ENCODE measurements around the gene TYSND1.
"Not testable (repeated sequence)": the region's sequence is repeated elsewhere in the genome, so short reads cannot be mapped to it uniquely, and the experiment has no call there.

The TYSND1 gene

DNA sequence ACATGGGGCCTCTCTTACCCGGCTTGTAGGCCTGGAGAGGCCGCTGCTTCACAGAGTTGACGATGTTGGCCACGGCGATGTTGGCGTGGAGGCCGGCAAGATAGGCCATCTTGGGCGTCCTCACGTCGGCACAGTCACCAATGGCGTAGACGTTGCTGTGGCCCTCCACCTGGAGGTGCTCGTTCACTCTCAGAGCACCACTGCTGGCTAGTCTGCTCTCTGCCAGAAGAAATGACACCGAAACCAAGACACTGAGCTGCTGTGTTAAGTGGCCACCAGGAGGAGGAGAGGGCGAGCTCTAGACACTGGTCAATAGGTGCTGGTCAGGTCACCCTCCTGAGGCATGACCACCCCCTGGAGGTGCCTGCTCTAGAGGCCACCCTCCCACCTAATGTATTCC, 31.6 kb downstream of the TYSND1 start:
- H3K27ac ChIP-seq (ENCODE audit: low read depth, low read length) = no peak overlapping the region
- H3K4me3 ChIP-seq (ENCODE audit: low read depth in 1 of 2, low read length in 2 of 2) = no peak overlapping the region
- H3K36me3 ChIP-seq (ENCODE audit: control insufficient read depth in 1 of 2, insufficient read depth in 2 of 2, low read length in 2 of 2) = peaks cover 8 to 69% of the 10 kb centered on the region in 2 donors
- no peak overlapping the region for H3K9ac ChIP-seq (ENCODE audit: low read depth in 1 of 2, low read length in 2 of 2)
- no peaks in the 10 kb centered on the region for H3K27me3 ChIP-seq (ENCODE audit: control insufficient read depth in 1 of 2, insufficient read depth in 2 of 2, low read length in 2 of 2)
- H3K9me3 ChIP-seq (ENCODE audit: control insufficient read depth in 1 of 2, low read length in 2 of 2) = no peaks in the 10 kb centered on the region
- H3K4me1 ChIP-seq (ENCODE audit: control insufficient read depth in 1 of 2, insufficient read depth in 2 of 2, low read length in 2 of 2) = no peaks in the 10 kb centered on the region

DNA sequence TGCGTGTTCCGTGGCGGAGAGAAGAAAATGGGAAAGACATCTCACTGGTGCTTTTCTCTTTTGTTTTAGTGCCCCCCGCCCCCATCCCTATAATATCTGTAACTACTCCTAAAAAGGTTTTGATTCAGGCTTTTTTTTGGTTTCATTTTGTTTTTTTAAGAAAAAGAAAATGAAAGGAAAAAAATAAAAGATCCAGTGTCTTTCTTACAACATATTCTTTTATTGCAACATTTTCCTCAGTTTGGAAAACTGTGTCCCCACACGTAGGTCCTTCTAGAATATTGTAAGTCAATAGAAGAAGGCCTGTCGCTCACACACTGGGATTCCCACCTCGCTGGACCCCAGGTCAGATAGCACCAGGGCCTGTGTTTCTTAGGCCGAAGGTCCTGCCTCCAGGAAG, 34.4 kb downstream of the TYSND1 start:
- Histone ChIP-seq H3K9me3 (ENCODE audit: control insufficient read depth in 1 of 2, low read length in 2 of 2) (no peaks in the 10 kb centered on the region), H3K27me3 (ENCODE audit: control insufficient read depth in 1 of 2, insufficient read depth in 2 of 2, low read length in 2 of 2) (no peaks in the 10 kb centered on the region), H3K9ac (ENCODE audit: low read depth in 1 of 2, low read length in 2 of 2) (no peak overlapping the region), H3K4me1 (ENCODE audit: control insufficient read depth in 1 of 2, insufficient read depth in 2 of 2, low read length in 2 of 2) (no peaks in the 10 kb centered on the region), H3K36me3 (ENCODE audit: control insufficient read depth in 1 of 2, insufficient read depth in 2 of 2, low read length in 2 of 2) (peaks cover 7 to 57% of the 10 kb centered on the region in 2 donors), H3K4me3 (ENCODE audit: low read depth in 1 of 2, low read length in 2 of 2) (no peak overlapping the region), H3K27ac (ENCODE audit: low read depth, low read length) (no peak overlapping the region)

DNA sequence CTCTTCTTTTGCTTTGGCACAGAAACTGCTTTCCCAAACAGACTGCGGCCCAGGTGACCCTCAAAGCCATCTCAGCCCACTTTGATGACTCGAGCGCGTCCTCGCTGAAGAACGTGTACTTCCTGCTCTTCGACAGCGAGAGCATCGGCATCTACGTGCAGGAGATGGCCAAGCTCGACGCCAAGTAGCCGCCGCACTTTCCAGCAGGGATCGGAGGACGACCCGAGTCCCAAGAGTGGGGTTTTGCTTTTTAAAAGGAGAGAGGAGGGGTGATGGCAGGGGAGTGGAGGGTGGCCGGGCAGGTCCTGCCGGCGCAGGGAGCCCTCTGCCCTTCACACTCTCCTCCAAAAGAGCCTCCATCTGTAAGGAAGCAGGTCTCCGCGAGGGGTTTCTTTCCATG, 35.0 kb downstream of the TYSND1 start:
- no peak overlapping the region for H3K27ac ChIP-seq (ENCODE audit: low read depth, low read length)
- H3K36me3 ChIP-seq (ENCODE audit: control insufficient read depth in 1 of 2, insufficient read depth in 2 of 2, low read length in 2 of 2) = peaks cover 7 to 54% of the 10 kb centered on the region in 2 donors
- no peaks in the 10 kb centered on the region for H3K4me1 ChIP-seq (ENCODE audit: control insufficient read depth in 1 of 2, insufficient read depth in 2 of 2, low read length in 2 of 2)
- no peak overlapping the region for H3K9ac ChIP-seq (ENCODE audit: low read depth in 1 of 2, low read length in 2 of 2)
- H3K9me3 ChIP-seq (ENCODE audit: control insufficient read depth in 1 of 2, low read length in 2 of 2) = no peaks in the 10 kb centered on the region
- no peak overlapping the region for H3K4me3 ChIP-seq (ENCODE audit: low read depth in 1 of 2, low read length in 2 of 2)
- H3K27me3 ChIP-seq (ENCODE audit: control insufficient read depth in 1 of 2, insufficient read depth in 2 of 2, low read length in 2 of 2) = no peaks in the 10 kb centered on the region

DNA sequence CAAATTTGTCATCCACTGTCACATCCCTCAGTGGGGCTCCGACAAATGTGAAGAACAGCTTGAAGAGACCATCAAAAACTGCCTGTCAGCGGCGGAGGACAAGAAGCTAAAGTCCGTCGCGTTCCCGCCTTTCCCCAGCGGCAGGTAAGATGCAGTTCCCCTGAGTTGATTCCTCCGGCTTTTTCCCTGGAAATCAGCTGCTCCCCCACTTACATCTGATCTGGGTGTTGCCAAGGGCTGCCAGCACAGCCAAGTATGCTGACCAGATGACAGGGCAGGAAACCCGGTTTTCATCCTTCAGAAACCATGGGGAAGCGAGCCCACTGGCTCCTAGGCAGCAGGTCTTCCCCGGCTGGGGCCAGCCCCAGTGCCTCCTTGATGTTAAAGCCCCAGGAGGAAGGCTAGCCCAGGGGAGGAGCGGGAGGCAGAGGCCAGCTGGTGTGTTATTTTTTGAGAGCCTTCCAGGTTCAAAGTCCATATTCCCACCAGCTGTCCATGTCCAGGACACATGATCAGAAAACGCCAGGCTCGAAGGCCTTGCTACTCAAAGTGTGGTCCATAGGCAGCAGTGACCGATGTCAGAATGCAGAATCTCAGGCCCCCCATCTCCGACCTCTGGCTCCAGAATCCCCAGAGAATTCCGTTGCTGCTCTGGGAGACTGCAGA, 37.3 kb downstream of the TYSND1 start:
- no peaks in the 10 kb centered on the region for H3K27me3 ChIP-seq (ENCODE audit: control insufficient read depth in 1 of 2, insufficient read depth in 2 of 2, low read length in 2 of 2)
- no peak overlapping the region for H3K9ac ChIP-seq (ENCODE audit: low read depth in 1 of 2, low read length in 2 of 2)
- H3K9me3 ChIP-seq (ENCODE audit: control insufficient read depth in 1 of 2, low read length in 2 of 2) = no peaks in the 10 kb centered on the region
- H3K4me1 ChIP-seq (ENCODE audit: control insufficient read depth in 1 of 2, insufficient read depth in 2 of 2, low read length in 2 of 2) = no peaks in the 10 kb centered on the region
- H3K4me3 ChIP-seq (ENCODE audit: low read depth in 1 of 2, low read length in 2 of 2) = no peak overlapping the region
- H3K27ac ChIP-seq (ENCODE audit: low read depth, low read length) = no peak overlapping the region
- peaks cover 4 to 46% of the 10 kb centered on the region in 2 donors for H3K36me3 ChIP-seq (ENCODE audit: control insufficient read depth in 1 of 2, insufficient read depth in 2 of 2, low read length in 2 of 2)

DNA sequence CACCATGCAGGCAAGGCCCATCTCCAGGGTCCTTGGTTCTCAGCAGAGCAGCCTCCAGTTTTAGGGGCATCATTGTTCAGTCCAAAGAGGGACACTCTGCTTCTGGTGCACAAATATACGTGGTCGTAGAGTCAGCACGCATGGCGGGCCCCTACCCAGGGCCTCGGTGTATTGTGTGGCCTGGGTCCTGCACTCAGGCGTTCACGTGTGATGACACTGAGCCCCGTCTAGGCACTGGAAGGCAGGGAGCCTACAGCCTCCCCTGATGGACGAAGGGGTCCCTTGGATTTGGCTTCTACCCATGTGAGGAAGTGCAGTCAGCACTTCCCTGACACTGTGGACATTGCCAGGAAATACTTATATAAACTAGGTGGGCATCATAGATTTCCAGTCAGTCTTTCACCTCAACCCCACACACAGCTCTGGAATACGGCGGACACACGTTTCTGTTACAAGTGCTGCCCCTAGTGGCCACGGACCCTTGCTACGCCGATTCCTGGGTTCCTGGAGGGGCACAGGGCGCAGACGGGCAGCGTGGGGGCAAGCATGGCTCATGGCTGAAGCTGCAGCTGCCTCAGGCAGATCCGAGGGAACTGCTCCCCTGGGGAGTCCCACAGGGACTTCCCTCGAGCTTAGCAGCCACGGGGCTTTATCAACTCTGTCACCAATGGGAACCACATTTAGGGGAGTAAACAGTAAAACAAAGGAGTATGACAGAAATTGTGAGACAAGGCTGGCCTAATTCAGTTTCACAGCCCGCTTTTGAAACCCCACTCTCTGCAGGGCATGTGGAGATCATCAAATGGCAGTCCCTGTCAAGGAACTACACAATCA, 39.3 kb downstream of the TYSND1 start:
- Histone ChIP-seq H3K9me3 (ENCODE audit: control insufficient read depth in 1 of 2, low read length in 2 of 2) (no peaks in the 10 kb centered on the region), H3K4me3 (ENCODE audit: low read depth in 1 of 2, low read length in 2 of 2) (no peak overlapping the region), H3K36me3 (ENCODE audit: control insufficient read depth in 1 of 2, insufficient read depth in 2 of 2, low read length in 2 of 2) (peaks cover 0 to 28% of the 10 kb centered on the region in 2 donors), H3K9ac (ENCODE audit: low read depth in 1 of 2, low read length in 2 of 2) (no peak overlapping the region), H3K27me3 (ENCODE audit: control insufficient read depth in 1 of 2, insufficient read depth in 2 of 2, low read length in 2 of 2) (no peaks in the 10 kb centered on the region), H3K4me1 (ENCODE audit: control insufficient read depth in 1 of 2, insufficient read depth in 2 of 2, low read length in 2 of 2) (no peaks in the 10 kb centered on the region), H3K27ac (ENCODE audit: low read depth, low read length) (no peak overlapping the region)

DNA sequence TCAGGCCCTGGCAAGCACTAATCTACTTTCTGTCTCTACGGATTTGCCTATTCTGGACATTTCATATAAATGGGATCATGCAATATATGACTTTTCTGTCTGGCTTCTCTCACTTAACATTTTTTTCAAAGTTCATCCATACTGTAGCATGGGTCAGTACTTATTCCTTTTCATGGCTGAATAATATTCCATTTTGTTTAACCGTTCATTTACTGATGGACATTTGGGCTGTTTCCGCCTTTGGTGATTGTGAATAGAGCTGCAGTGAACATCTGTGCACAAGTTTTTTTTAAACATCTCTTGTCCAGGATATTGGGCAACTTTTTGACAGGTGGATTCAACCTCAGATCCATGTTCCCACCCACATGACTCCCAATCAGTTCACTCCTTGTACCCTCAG, 44.8 kb downstream of the TYSND1 start:
- no peaks in the 10 kb centered on the region for H3K9me3 ChIP-seq (ENCODE audit: control insufficient read depth in 1 of 2, low read length in 2 of 2)
- no peak overlapping the region for H3K4me3 ChIP-seq (ENCODE audit: low read depth in 1 of 2, low read length in 2 of 2)
- no peaks in the 10 kb centered on the region for H3K27me3 ChIP-seq (ENCODE audit: control insufficient read depth in 1 of 2, insufficient read depth in 2 of 2, low read length in 2 of 2)
- no peak overlapping the region for H3K27ac ChIP-seq (ENCODE audit: low read depth, low read length)
- peaks cover 8 to 29% of the 10 kb centered on the region in 2 donors for H3K36me3 ChIP-seq (ENCODE audit: control insufficient read depth in 1 of 2, insufficient read depth in 2 of 2, low read length in 2 of 2)
- H3K9ac ChIP-seq (ENCODE audit: low read depth in 1 of 2, low read length in 2 of 2) = no peak overlapping the region
- H3K4me1 ChIP-seq (ENCODE audit: control insufficient read depth in 1 of 2, insufficient read depth in 2 of 2, low read length in 2 of 2) = no peaks in the 10 kb centered on the region

DNA sequence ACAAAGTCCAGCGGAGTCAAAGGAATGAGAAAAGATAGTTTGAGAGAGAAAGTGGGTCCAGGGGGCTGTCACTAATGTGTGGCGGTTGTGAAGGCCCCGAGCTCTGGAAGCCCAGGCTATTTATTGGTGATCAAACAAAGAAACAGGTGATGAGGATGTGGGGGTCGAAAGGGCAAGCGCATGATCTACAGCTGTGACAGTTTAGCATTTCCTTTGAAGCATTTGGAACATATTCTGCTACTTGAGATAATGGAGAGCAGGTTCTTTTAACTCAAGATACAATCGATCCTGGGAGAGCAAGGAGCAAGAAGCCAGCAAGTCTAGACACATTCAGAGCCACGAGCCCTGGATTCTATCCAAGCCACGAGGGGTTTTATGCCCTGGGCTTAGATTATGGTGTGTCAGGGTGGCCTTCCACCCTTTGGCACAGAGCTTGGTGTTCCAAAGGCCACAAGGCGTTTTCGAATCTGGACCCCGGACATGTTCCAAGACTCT, 45.4 kb downstream of the TYSND1 start:
- not testable (repeated sequence) for H3K4me1 ChIP-seq (ENCODE audit: control insufficient read depth in 1 of 2, insufficient read depth in 2 of 2, low read length in 2 of 2); H3K9me3 ChIP-seq (ENCODE audit: control insufficient read depth in 1 of 2, low read length in 2 of 2); H3K27ac ChIP-seq (ENCODE audit: low read depth, low read length); H3K4me3 ChIP-seq (ENCODE audit: low read depth in 1 of 2, low read length in 2 of 2); H3K27me3 ChIP-seq (ENCODE audit: control insufficient read depth in 1 of 2, insufficient read depth in 2 of 2, low read length in 2 of 2); H3K9ac ChIP-seq (ENCODE audit: low read depth in 1 of 2, low read length in 2 of 2)
- peaks cover 8 to 34% of the 10 kb centered on the region in 2 donors for H3K36me3 ChIP-seq (ENCODE audit: control insufficient read depth in 1 of 2, insufficient read depth in 2 of 2, low read length in 2 of 2)

DNA sequence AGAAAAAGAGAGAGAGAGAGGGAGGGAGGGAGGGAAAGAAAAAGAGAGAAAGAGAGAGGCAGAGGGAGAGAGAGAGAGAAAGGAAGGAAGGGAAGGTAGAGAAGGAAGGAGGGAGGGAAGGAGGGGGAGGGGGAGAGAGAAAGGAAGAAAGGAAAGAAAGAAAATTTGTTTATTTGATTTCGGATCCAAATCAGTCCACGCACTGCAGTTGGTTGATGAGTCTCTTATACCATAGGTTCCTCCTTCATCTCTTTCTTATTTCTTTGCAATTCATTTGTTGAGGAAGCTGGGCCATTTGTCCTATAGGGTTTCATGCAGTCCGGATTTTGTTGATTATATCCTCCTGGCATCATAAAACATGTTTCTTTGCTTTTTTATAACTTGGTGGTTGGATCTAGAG, 48.2 kb downstream of the TYSND1 start:
- H3K4me3 ChIP-seq (ENCODE audit: low read depth in 1 of 2, low read length in 2 of 2) = no peak overlapping the region
- no peak overlapping the region for H3K9ac ChIP-seq (ENCODE audit: low read depth in 1 of 2, low read length in 2 of 2)
- no peaks in the 10 kb centered on the region for H3K27me3 ChIP-seq (ENCODE audit: control insufficient read depth in 1 of 2, insufficient read depth in 2 of 2, low read length in 2 of 2)
- H3K27ac ChIP-seq (ENCODE audit: low read depth, low read length) = no peak overlapping the region
- H3K9me3 ChIP-seq (ENCODE audit: control insufficient read depth in 1 of 2, low read length in 2 of 2) = no peaks in the 10 kb centered on the region
- peaks cover 8 to 49% of the 10 kb centered on the region in 2 donors for H3K36me3 ChIP-seq (ENCODE audit: control insufficient read depth in 1 of 2, insufficient read depth in 2 of 2, low read length in 2 of 2)
- H3K4me1 ChIP-seq (ENCODE audit: control insufficient read depth in 1 of 2, insufficient read depth in 2 of 2, low read length in 2 of 2) = no peaks in the 10 kb centered on the region

DNA sequence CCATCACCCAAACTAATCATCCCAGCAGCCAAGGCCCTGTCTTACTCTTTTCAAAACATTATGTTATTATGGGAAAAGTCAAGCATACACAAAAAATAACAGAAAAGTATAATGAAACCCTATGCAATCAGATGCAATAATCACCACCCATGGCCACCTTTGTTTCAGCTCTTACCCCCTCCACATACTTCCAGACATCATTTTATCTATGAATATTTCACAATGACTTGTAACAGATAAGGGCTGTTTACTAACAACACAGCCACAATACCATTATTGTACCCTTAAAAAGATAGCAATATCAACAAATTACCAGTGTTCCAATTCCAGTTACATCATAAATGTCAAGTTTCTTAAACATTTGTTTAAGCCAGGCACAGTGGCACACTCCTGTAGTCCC, 49.0 kb downstream of the TYSND1 start:
- H3K4me1 ChIP-seq (ENCODE audit: control insufficient read depth in 1 of 2, insufficient read depth in 2 of 2, low read length in 2 of 2) = no peaks in the 10 kb centered on the region
- peaks cover 8 to 51% of the 10 kb centered on the region in 2 donors for H3K36me3 ChIP-seq (ENCODE audit: control insufficient read depth in 1 of 2, insufficient read depth in 2 of 2, low read length in 2 of 2)
- H3K27me3 ChIP-seq (ENCODE audit: control insufficient read depth in 1 of 2, insufficient read depth in 2 of 2, low read length in 2 of 2) = no peaks in the 10 kb centered on the region
- no peak overlapping the region for H3K9ac ChIP-seq (ENCODE audit: low read depth in 1 of 2, low read length in 2 of 2)
- no peak overlapping the region for H3K4me3 ChIP-seq (ENCODE audit: low read depth in 1 of 2, low read length in 2 of 2)
- H3K9me3 ChIP-seq (ENCODE audit: control insufficient read depth in 1 of 2, low read length in 2 of 2) = no peaks in the 10 kb centered on the region
- no peak overlapping the region for H3K27ac ChIP-seq (ENCODE audit: low read depth, low read length)

DNA sequence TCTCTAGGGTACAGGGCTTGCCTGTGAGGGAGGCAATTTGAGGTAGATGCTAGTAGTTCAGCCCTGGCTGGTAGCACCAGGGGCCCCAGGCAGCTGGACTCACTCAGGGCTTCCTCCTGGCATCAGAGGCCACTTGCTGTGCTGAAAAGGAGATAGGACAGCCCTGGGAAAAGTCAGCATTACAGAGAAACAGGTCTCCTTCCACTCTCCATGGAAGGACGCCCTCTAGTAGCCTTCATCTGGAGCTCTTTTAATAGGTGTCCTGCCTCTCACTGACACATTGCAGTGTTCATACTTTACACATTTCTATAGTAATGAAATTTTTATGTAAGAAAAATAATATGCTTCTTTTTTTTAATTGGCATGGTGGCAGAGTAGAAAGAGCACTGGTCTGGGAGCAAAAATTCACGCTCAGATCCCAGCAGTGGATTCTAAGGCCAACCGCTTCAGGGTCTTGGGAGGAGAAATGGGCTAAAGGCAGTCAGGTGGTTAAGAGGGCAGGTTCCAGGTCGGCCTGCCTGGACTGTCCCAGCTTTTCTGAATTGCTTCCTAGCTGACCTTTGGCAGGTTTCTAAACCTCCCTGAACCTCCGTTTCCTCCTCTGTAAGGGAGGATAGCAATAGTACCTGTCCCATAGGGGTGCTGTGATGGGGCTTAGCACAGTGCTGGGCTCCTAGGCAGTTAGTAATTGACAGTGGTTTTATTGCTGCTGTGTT, 49.6 kb downstream of the TYSND1 start:
- H3K9ac ChIP-seq (ENCODE audit: low read depth in 1 of 2, low read length in 2 of 2) = no peak overlapping the region
- no peaks in the 10 kb centered on the region for H3K4me1 ChIP-seq (ENCODE audit: control insufficient read depth in 1 of 2, insufficient read depth in 2 of 2, low read length in 2 of 2)
- peaks cover 10 to 49% of the 10 kb centered on the region in 2 donors for H3K36me3 ChIP-seq (ENCODE audit: control insufficient read depth in 1 of 2, insufficient read depth in 2 of 2, low read length in 2 of 2)
- no peak overlapping the region for H3K27ac ChIP-seq (ENCODE audit: low read depth, low read length)
- no peaks in the 10 kb centered on the region for H3K9me3 ChIP-seq (ENCODE audit: control insufficient read depth in 1 of 2, low read length in 2 of 2)
- no peak overlapping the region for H3K4me3 ChIP-seq (ENCODE audit: low read depth in 1 of 2, low read length in 2 of 2)
- no peaks in the 10 kb centered on the region for H3K27me3 ChIP-seq (ENCODE audit: control insufficient read depth in 1 of 2, insufficient read depth in 2 of 2, low read length in 2 of 2)
